ENCODE data around the gene ADGRG2. TPM values are rescaled to one million over a fixed set of nuclear protein-coding genes. Genes with fewer than 3 reads are reported as not detected.

The ADGRG2 gene
- not detected for total RNA-seq
- polyA plus RNA-seq, result under 1 TPM in 1 of 2 donors, not detected in 1; 0.08 TPM
- total RNA-seq, result not detected

DNA sequence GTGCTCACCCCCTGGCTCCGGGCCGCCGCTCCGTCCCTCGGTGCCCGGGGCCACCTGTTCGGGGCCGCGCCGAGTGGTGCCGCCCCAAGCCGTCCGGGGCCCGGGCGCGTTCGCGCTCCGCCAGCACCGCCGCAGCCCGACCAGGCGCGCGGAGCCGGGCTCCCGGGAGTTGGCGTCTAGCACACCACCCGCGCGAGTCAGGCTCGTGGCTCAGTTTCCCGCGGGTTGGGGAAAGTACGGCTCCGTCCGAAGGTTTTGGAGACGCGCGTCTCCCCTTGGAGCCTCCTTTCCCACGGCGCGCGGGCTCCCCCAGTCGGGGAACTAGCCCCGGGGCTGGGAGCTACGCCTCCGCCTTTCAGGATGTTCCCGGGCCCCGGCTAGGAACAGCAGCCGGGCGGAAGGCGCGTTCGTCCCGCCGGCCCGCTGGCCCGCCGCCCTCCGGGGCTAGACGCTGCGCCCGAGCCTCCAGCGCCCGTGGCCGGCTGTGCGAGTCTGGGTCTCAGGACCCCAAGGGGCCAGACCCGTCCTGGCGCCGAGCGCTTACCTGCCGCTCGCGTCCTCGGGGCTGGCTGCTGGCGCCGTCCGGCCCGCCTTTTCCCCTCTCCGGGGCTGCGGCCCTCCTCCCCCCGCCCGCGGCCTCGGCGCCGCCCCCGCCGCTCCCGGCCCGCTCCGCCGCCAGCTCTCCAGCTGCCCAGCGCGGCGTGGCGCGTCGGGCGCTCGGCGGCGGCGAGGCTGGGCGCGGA is at the start of gene ADGRG2:
ADGRG2 (minus strand) TSS at position 571 of the 743 bp plus-strand sequence. CDS start 53,634 bp downstream, outside the sequence.
- POLR2A ChIA-PET, result no interaction called here
- Mint-ChIP-seq H3K4me1 (peaks cover 0 to 2% (median 0%) of the 10 kb centered on the region in 7 donors), H3K27me3 (peaks cover 26 to 53% (median 35%) of the 10 kb centered on the region in 5 donors), H3K27ac (no peak within 1 kb of the TSS), H3K36me3 (no peaks in the 10 kb centered on the region), H3K4me3 (peak within 1 kb of the TSS in 6 of 10 donors; percentile 25 to 50 (median 46)), H3K9me3 (peaks cover 0 to 1% (median 0%) of the 10 kb centered on the region in 11 donors)
- Histone ChIP-seq H3K27me3 (ENCODE audit: control insufficient read depth in 2 of 2, insufficient read depth in 2 of 2, low read length in 2 of 2) (no peaks in the 10 kb centered on the region), H3K4me1 (ENCODE audit: control insufficient read depth in 2 of 2, insufficient read depth in 2 of 2, low read length in 2 of 2) (no peaks in the 10 kb centered on the region), H3K4me3 (ENCODE audit: low read length) (no peak within 1 kb of the TSS), H3K36me3 (ENCODE audit: control insufficient read depth in 2 of 3, insufficient read depth in 3 of 3, low read length in 3 of 3) (no peaks in the 10 kb centered on the region), H3K27ac (ENCODE audit: low read depth, low read length) (no peak within 1 kb of the TSS), H3K9me3 (ENCODE audit: control insufficient read depth in 2 of 3, low read length in 3 of 3) (no peaks in the 10 kb centered on the region)
- no peak for ATAC-seq
- intact Hi-C loops (cut with micrococcal nuclease), result no loop called here
- DNase-seq, result no peak
- CTCF ChIA-PET, result no interaction called here

DNA sequence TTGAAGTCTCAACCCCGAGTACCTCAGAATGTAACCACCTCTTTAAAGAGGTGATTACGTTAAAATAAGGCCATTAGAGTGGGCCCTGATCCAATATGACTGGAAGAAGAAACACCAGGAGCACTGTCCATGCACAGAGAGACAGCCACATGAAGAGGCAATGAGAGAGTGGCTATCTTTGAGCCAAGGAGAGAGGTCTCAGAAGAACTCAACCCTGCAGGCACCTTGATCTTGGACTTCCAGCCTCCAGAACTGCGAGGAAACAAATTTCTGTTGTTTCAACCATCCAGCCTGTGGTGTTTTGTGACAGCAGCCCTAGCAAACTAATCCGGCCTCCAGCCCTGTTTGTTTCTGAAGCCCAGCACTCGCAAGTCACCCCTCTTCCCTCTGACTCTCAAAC is 46.3 kb upstream of the ADGRG2 start:
- ChIA-PET POLR2A (no interaction called here), CTCF (no interaction called here)
- Histone ChIP-seq H3K4me1 (ENCODE audit: control insufficient read depth in 2 of 2, insufficient read depth in 2 of 2, low read length in 2 of 2) (no peaks in the 10 kb centered on the region), H3K9me3 (ENCODE audit: control insufficient read depth in 2 of 3, low read length in 3 of 3) (no peaks in the 10 kb centered on the region), H3K27ac (ENCODE audit: low read depth, low read length) (no peak overlapping the region), H3K4me3 (ENCODE audit: low read length) (no peak overlapping the region), H3K36me3 (ENCODE audit: control insufficient read depth in 2 of 3, insufficient read depth in 3 of 3, low read length in 3 of 3) (no peaks in the 10 kb centered on the region), H3K27me3 (ENCODE audit: control insufficient read depth in 2 of 2, insufficient read depth in 2 of 2, low read length in 2 of 2) (no peaks in the 10 kb centered on the region)
- DNase-seq, result no peak
- Mint-ChIP-seq H3K4me1 (peaks cover 0 to 2% (median 0%) of the 10 kb centered on the region in 7 donors), H3K9me3 (peaks cover 0 to 5% (median 0%) of the 10 kb centered on the region in 11 donors), H3K4me3 (no peak overlapping the region), H3K27me3 (peaks cover 0 to 6% (median 0%) of the 10 kb centered on the region in 5 donors), H3K36me3 (no peaks in the 10 kb centered on the region), H3K27ac (no peak overlapping the region)
- intact Hi-C loops (cut with micrococcal nuclease), result no loop called here
- ATAC-seq, result no peak

DNA sequence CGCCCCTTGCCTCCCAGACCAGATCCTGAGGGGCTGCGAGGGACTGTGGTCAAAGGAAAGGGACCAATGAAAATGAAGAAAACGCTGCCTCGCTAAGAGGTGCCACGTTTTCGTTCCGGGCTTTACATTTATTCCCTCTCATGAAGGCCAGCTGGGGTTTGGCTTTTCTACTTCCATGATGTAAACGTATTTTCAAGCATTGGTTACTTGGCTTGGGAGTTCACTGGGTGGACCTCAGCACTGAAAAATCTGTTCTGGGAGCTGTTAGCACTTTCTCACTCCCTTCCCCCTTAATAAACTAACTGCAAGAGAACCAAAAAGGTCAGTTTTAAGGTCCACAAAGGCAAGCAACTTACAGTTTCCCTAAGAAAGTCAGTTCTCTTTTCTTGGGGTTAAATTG is 40.6 kb upstream of the ADGRG2 start:
- Mint-ChIP-seq H3K4me3 (no peak overlapping the region), H3K27ac (no peak overlapping the region), H3K27me3 (peaks cover 0 to 10% (median 0%) of the 10 kb centered on the region in 5 donors), H3K4me1 (peaks cover 0 to 2% (median 0%) of the 10 kb centered on the region in 7 donors), H3K36me3 (no peaks in the 10 kb centered on the region), H3K9me3 (peaks cover 0 to 5% (median 0%) of the 10 kb centered on the region in 11 donors)
- Histone ChIP-seq H3K4me1 (ENCODE audit: control insufficient read depth in 2 of 2, insufficient read depth in 2 of 2, low read length in 2 of 2) (no peaks in the 10 kb centered on the region), H3K4me3 (ENCODE audit: low read length) (no peak overlapping the region), H3K27ac (ENCODE audit: low read depth, low read length) (no peak overlapping the region), H3K9me3 (ENCODE audit: control insufficient read depth in 2 of 3, low read length in 3 of 3) (no peaks in the 10 kb centered on the region), H3K36me3 (ENCODE audit: control insufficient read depth in 2 of 3, insufficient read depth in 3 of 3, low read length in 3 of 3) (no peaks in the 10 kb centered on the region), H3K27me3 (ENCODE audit: control insufficient read depth in 2 of 2, insufficient read depth in 2 of 2, low read length in 2 of 2) (no peaks in the 10 kb centered on the region)
- intact Hi-C loops (cut with micrococcal nuclease), result no loop called here
- ChIA-PET CTCF (no interaction called here), POLR2A (no interaction called here)
- no peak for DNase-seq
- no peak for ATAC-seq

DNA sequence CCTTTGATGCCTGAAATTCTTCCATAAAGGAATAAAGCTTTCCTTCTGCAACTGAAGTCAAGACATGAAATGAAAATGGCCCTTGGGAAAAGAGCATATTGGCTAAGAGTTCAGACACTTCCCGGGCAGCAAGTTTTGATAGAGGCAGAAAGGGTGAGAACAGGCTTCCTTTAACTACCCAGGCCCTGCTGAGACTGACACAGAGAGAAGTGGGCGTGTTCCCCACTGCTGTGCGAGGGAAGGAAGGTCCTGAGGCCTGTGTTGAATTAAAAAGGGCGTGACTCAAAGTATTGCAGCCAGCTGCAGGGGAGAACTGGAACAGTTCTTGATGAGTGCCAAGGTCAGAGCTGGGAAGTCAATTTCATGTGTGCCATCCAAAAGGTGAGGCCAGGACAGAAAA is 33.9 kb upstream of the ADGRG2 start:
- H3K9me3 ChIP-seq (ENCODE audit: control insufficient read depth in 2 of 3, low read length in 3 of 3), result no peaks in the 10 kb centered on the region
- CTCF ChIA-PET, result no interaction called here

GRCh38 chrX:19152762-19153161 is 30.5 kb upstream of the ADGRG2 start:
- Histone ChIP-seq H3K9me3 (ENCODE audit: control insufficient read depth in 2 of 3, low read length in 3 of 3) (no peaks in the 10 kb centered on the region), H3K36me3 (ENCODE audit: control insufficient read depth in 2 of 3, insufficient read depth in 3 of 3, low read length in 3 of 3) (no peaks in the 10 kb centered on the region), H3K27ac (ENCODE audit: low read depth, low read length) (no peak overlapping the region), H3K4me3 (ENCODE audit: low read length) (no peak overlapping the region), H3K4me1 (ENCODE audit: control insufficient read depth in 2 of 2, insufficient read depth in 2 of 2, low read length in 2 of 2) (no peaks in the 10 kb centered on the region), H3K27me3 (ENCODE audit: control insufficient read depth in 2 of 2, insufficient read depth in 2 of 2, low read length in 2 of 2) (no peaks in the 10 kb centered on the region)
- intact Hi-C loops (cut with micrococcal nuclease), result no loop called here
- CTCF ChIA-PET, result no interaction called here
- no peak overlapping the region for H3K27ac Mint-ChIP-seq
- POLR2A ChIA-PET, result no interaction called here
- H3K27me3 Mint-ChIP-seq, result peaks cover 0 to 9% (median 4%) of the 10 kb centered on the region in 5 donors
- peaks cover 0 to 5% (median 0%) of the 10 kb centered on the region in 11 donors for H3K9me3 Mint-ChIP-seq
- ATAC-seq (no peak), DNase-seq (no peak)
- no peaks in the 10 kb centered on the region for H3K4me1 Mint-ChIP-seq
- H3K4me3 Mint-ChIP-seq, result no peak overlapping the region
- no peaks in the 10 kb centered on the region for H3K36me3 Mint-ChIP-seq

More for the DNA sequence above, 33.9 kb upstream of the ADGRG2 start:
- POLR2A ChIA-PET, result no interaction called here
- H3K4me3 ChIP-seq (ENCODE audit: low read length), result no peak overlapping the region
- Mint-ChIP-seq H3K27me3 (peaks cover 0 to 10% (median 6%) of the 10 kb centered on the region in 5 donors), H3K27ac (no peak overlapping the region), H3K4me1 (no peaks in the 10 kb centered on the region), H3K9me3 (peaks cover 0 to 5% (median 0%) of the 10 kb centered on the region in 11 donors), H3K4me3 (no peak overlapping the region), H3K36me3 (no peaks in the 10 kb centered on the region)
- intact Hi-C loops (cut with micrococcal nuclease), result no loop called here
- DNase-seq (no peak), ATAC-seq (no peak)
- no peaks in the 10 kb centered on the region for H3K4me1 ChIP-seq (ENCODE audit: control insufficient read depth in 2 of 2, insufficient read depth in 2 of 2, low read length in 2 of 2)
- no peaks in the 10 kb centered on the region for H3K36me3 ChIP-seq (ENCODE audit: control insufficient read depth in 2 of 3, insufficient read depth in 3 of 3, low read length in 3 of 3)
- H3K27ac ChIP-seq (ENCODE audit: low read depth, low read length), result no peak overlapping the region
- H3K27me3 ChIP-seq (ENCODE audit: control insufficient read depth in 2 of 2, insufficient read depth in 2 of 2, low read length in 2 of 2), result no peaks in the 10 kb centered on the region

- Histone ChIP-seq H3K4me1 (ENCODE audit: control insufficient read depth in 2 of 2, insufficient read depth in 2 of 2, low read length in 2 of 2) (no peaks in the 10 kb centered on the region), H3K27me3 (ENCODE audit: control insufficient read depth in 2 of 2, insufficient read depth in 2 of 2, low read length in 2 of 2) (no peaks in the 10 kb centered on the region), H3K36me3 (ENCODE audit: control insufficient read depth in 2 of 3, insufficient read depth in 3 of 3, low read length in 3 of 3) (no peaks in the 10 kb centered on the region), H3K4me3 (ENCODE audit: low read length) (no peak overlapping the region), H3K27ac (ENCODE audit: low read depth, low read length) (no peak overlapping the region), H3K9me3 (ENCODE audit: control insufficient read depth in 2 of 3, low read length in 3 of 3) (no peaks in the 10 kb centered on the region)
- ATAC-seq, result no peak
- ChIA-PET POLR2A (no interaction called here), CTCF (no interaction called here)
- Mint-ChIP-seq H3K36me3 (no peaks in the 10 kb centered on the region), H3K9me3 (no peaks in the 10 kb centered on the region), H3K27me3 (peaks cover 0 to 15% (median 10%) of the 10 kb centered on the region in 5 donors), H3K4me1 (no peaks in the 10 kb centered on the region), H3K27ac (no peak overlapping the region), H3K4me3 (no peak overlapping the region)
- intact Hi-C loops (cut with micrococcal nuclease), result no loop called here
- no peak for DNase-seq
Observed at GRCh38 chrX:19137067-19137466, 14.8 kb upstream of the ADGRG2 start.

- H3K27ac ChIP-seq (ENCODE audit: low read depth, low read length), result no peak overlapping the region
- CTCF ChIA-PET, result no interaction called here
- no peaks in the 10 kb centered on the region for H3K36me3 ChIP-seq (ENCODE audit: control insufficient read depth in 2 of 3, insufficient read depth in 3 of 3, low read length in 3 of 3)
- no peak for DNase-seq
- H3K27me3 Mint-ChIP-seq, result peaks cover 0 to 16% (median 4%) of the 10 kb centered on the region in 5 donors
- no peak overlapping the region for H3K27ac Mint-ChIP-seq
- ATAC-seq, result no peak
- H3K27me3 ChIP-seq (ENCODE audit: control insufficient read depth in 2 of 2, insufficient read depth in 2 of 2, low read length in 2 of 2), result no peaks in the 10 kb centered on the region
- H3K4me1 Mint-ChIP-seq, result no peaks in the 10 kb centered on the region
- intact Hi-C loops (cut with micrococcal nuclease), result no loop called here
- H3K4me3 ChIP-seq (ENCODE audit: low read length), result no peak overlapping the region
- POLR2A ChIA-PET, result no interaction called here
- no peaks in the 10 kb centered on the region for H3K4me1 ChIP-seq (ENCODE audit: control insufficient read depth in 2 of 2, insufficient read depth in 2 of 2, low read length in 2 of 2)
- peaks cover 0 to 3% (median 0%) of the 10 kb centered on the region in 11 donors for H3K9me3 Mint-ChIP-seq
- no peaks in the 10 kb centered on the region for H3K9me3 ChIP-seq (ENCODE audit: control insufficient read depth in 2 of 3, low read length in 3 of 3)
- no peaks in the 10 kb centered on the region for H3K36me3 Mint-ChIP-seq
- no peak overlapping the region for H3K4me3 Mint-ChIP-seq
Observed at GRCh38 chrX:19133784-19134183, 11.5 kb upstream of the ADGRG2 start.

All from naive thymus-derived CD4-positive, alpha-beta T cell (primary cell).